GM21423 (cell line): ENCODE results near the gene VWA5B2.
"Not testable (repeated sequence)": the region's sequence is repeated elsewhere in the genome, so short reads cannot be mapped to it uniquely, and the experiment has no call there.

Source experiments
- ATAC-seq: cut with Tn5 transposase; IDR thresholded peaks from one replicate; pipeline ENCODE4 v1.9.1; 2021; ENCODE audit warnings: mild to moderate bottlenecking, moderate library complexity; ENCODE audit not compliant: unreplicated experiment

Gene VWA5B2

GRCh38 chr3:184241141-184241446 lies 11.7 kb downstream of the VWA5B2 start:
- no peak for ATAC-seq

GRCh38 chr3:184241447-184242296 lies 12.3 kb downstream of the VWA5B2 start:
- ATAC-seq, result no peak

DNA sequence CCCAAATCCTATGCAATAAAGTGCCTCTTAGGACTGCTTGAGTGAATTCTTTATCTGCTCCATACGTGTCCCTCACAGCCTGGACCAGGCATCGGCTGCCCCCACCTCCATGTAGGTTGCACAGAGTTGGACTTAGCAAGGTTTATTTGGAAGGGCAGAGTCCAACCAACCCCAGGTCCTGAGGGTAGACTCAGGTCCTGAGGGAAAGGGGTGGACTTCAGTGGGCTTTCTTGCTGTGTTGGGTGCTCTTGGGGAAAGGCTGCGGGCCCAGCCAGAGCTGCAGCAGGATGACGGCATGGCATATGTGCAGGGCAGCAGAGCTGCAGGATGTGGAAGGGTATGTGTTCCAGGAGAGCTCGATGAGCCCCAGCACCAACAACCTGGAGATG lies 12.9 kb downstream of the VWA5B2 start:
- ATAC-seq, result no peak

DNA sequence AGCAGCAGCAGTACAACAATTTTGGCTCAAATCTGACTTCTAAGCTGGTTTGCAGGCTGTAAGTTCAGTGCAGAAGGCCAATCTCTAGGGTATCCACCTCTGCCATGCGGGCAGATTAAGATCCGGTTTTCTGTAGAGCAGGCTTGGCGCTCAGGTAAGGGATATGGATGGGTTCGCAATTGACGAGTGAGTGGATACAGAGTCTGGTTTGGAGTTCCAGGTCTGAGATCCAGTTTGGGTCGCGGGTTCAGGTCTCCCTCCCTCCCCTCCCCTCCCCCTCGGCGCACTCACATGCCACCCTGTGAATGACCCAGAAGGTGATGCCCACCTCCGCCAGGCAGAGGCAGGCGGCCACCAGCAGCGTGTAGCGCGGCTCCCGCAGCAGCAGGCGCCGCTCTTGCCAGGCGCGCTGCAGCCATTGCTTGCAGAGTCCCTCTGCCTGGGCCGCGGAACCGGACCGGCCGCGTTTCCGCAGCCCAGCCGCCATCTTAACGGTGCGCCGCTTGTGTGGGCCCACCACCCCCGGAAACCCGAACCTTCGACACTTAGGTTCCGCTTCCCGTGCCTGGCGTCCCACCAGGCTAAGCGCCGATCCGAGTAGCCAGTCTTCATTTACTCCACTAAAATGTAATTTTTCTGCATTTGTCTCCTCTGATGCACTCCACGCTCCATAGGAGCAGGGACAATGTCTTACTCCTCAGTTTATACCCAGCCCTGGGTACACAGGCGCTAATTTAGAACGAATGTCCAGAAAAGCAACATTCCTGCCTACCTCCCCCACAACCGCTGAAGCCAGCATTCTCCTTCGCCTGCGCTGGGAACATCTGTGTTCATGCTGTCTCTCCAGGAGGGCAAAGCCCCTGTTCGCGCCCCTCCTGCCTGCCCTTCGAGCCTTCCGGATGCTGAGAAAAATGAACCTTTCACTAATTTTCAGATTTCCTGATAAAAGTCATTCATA lies 19.3 kb downstream of the VWA5B2 start, which contains the start of gene ALG3:
Gene ALG3, minus strand, starts transcription at position 509 of the 958 bp plus-strand sequence. Its CDS starts 22 bp downstream, at position 487.
- ATAC-seq, result peak; percentile 46

GRCh38 chr3:184249412-184250166 lies 20.2 kb downstream of the VWA5B2 start, which contains the start of gene EEF1AKMT4:
TSS of gene EEF1AKMT4 (plus strand) at chr3:184249672. CDS start at chr3:184249695, 23 bp downstream.
- ATAC-seq, result peak; percentile 89

DNA sequence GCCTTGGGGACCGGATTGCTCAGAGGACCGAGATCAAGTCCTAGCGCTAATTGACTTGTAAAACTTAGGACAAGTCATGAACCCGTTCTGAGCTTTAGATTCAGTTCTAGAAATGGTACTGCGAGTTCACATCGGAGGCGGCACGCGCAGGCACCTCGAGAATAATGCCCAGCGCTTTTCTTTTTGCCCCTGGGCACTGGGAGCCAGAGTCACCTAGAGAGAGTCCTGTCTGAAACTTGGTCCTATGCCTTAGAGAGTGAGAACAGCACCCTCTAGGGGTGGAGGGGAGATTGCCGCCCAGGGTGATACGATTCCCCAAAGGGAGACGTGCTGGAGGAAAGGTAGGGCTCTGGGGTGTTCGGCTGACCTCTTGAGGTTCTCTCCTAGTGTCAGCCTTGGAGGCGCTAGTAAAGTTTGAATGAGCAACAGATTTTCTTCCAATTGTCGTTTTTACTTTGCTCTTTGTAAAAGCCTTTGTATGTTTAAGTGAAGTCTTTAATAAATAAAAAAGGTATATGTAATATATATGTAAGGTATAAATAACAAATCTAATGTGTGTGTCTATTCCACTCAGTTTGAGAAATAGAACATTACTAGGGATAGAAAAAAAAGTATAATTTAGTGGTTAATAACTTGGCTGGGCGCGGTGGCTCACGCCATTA lies 20.9 kb downstream of the VWA5B2 start:
- ATAC-seq, result peak; percentile 61

GRCh38 chr3:184255291-184256039 lies 26.1 kb downstream of the VWA5B2 start:
- ATAC-seq, result no peak

DNA sequence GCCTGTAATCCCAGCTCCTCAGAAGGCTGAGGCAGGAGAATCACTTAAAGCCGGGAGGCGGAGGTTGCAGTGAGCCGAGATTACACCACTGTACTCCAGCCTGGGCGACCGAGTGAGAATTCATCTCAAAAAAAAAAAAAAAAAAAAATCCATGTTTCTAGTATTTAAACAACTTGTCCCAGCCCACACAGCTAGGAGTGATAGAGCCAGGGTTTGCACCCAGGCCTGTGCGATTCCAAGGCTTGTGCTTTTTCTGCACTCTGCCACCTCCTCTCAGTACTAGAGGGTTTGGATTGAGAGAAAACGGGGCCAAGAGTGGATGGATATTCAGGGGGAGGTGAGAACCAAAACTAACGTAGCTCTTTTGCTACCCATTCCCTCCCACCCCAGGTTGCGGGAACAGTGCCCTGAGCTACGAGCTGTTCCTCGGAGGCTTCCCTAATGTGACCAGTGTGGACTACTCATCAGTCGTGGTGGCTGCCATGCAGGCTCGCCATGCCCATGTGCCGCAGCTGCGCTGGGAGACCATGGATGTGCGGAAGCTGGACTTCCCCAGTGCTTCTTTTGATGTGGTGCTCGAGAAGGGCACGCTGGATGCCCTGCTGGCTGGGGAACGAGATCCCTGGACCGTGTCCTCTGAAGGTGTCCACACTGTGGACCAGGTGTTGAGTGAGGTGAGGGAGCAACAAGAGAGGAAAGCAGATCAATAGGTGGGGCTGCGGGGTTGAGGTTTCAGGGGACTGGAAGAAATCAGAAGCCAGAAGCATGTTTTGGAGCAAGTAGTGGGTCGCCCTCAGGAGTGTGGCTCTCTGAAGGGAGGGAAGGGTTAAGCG lies 27.9 kb downstream of the VWA5B2 start:
- no peak for ATAC-seq

GRCh38 chr3:184258926-184259325 lies 29.5 kb downstream of the VWA5B2 start:
- ATAC-seq, result no peak

DNA sequence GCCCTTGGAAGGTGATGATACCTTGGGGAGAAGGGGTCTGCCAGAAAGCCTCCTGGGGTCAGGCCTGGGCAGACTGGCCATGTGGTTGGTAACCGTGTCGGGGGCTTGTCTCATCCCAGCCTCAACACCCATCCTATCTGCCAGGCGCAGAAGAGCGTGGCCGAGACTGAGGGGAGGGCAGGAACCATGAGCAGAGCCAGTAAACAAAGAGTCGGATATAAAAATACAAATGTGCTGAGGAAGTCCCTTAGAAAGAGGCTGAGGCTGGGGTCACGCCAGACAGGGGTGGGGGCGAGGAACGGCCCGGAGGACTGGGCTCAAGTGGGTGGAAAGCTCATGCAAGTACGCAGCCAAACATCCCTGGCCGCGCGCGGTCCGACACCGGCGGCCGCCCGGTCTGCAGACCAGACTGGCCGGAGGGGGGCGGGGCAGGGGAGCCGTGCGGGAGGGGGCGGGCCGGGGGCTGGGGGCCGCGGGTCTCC lies 30.1 kb downstream of the VWA5B2 start:
- ATAC-seq, result no peak

DNA sequence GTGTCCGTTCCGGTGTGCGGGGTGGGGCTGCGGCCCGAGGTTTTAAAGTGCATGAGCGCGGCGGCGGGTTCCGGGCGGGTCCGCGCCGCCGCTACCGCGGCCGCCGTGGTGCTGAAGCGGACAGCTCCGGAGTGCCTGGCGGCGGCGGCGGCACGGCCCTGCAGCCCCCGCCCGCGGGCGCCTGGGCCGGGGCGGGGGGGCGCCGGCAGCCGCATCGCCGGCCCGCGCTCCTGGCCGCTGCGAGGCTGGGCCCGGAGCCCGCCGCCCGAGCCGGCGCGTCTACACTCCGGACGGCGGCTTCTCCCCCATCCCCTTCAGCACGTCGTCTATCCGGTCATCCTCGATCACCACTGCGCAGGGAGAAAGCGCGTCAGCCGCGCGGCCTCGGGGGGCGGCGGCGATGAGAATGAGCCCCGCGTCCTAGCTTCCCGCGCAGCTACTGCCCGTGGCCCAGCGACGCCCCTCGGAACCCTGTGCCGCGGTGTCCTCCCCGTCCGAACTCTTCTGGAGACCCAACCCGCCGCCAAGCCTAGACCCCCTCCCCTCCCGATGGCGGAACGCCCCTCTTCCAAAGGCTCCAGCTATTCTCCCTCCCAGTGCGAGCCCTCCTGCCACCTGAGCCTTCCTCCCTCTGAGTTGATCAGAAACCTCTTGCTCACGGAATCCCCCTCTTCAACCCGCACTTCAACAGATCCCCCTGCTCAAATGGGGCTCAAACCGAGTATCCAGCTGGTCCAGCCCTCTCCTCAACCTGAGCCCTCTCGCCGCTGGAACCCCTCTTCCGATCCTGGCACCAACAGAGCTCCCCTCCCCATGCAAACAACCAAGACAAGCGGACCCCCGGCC lies 30.7 kb downstream of the VWA5B2 start:
- no peak for ATAC-seq

GRCh38 chr3:184260724-184261269 lies 31.4 kb downstream of the VWA5B2 start:
- ATAC-seq, result no peak

DNA sequence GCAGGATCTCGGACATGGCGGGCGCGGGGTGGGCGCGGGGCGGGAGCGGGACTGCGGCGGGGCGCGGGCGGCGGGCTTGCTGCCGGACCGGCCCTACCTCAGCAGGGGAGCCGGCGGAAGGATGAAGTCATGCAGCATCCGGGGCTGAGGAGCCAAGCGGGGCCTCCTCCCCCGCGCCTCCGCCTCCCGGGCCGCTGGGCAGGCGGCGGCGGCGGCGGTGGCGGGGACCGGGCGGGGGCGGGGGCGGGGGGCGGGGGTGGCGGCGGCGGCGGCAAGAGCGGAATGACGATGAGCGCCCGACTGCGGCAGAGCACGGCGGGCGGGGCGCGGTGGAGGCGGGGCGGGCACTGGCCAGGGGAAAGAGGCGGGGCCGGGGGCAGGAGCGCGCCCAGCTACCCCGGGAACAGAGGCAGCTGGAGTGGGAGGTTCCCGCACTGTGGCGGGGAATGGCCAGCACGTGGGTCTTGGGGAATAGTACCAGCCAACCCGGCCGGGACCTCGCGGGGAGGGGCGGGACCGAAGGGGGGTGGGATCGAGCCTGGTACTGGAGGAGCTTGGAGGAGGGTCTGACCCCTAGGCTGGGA lies 32.0 kb downstream of the VWA5B2 start, which contains the start of gene CAMK2N2:
Gene CAMK2N2, minus strand, starts transcription at position 284 of the 584 bp plus-strand sequence. Its CDS starts 268 bp downstream, at position 16.
- ATAC-seq, result no peak

DNA sequence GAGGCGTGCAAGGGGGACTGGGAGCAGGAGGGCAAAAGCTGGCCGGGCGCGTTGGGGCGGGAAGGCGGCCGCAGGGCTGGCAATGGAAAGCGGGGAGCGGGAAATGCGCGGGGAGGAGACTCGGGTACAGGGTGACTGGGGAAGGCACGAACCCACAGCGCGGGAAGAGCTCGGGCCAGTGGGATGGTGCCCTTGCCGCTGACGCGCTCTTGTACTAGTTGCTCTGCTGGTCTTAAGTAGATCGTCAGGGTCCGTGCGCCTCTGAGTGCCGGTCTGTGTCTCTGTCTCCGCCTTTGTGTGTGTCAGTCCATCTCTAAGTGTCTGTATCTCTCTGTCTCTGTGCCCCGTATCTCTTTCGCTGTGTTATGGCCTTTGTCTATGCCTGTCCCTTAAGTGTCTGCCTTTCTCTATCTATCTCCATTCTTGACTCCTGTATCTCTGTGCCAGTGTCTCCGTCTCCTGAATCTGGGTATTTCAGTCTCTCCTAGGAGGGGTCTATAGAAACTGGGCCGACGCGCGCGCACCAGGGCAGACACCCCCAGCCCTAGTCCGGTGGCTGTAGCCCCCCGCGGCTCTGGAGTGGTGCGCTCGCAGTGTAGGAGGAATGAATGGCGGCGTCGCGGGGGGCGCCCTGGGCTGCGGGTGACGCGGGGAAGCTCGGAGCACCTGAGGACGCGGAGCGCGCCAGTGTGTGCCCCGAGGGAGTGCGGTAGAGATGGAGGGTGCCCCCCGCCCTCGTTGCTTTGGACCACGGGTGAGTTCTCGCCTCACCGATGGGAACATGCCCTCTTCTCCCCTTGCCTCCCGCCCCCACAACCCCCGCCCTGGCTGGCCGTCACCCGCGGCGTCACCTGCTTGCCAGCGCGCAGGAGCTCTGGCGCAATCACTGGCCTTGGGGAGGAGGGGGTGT lies 32.7 kb downstream of the VWA5B2 start:
- ATAC-seq, result no peak

- ATAC-seq, result no peak
These were observed 33.4 kb downstream of the VWA5B2 start for GRCh38 chr3:184262764-184263179.

DNA sequence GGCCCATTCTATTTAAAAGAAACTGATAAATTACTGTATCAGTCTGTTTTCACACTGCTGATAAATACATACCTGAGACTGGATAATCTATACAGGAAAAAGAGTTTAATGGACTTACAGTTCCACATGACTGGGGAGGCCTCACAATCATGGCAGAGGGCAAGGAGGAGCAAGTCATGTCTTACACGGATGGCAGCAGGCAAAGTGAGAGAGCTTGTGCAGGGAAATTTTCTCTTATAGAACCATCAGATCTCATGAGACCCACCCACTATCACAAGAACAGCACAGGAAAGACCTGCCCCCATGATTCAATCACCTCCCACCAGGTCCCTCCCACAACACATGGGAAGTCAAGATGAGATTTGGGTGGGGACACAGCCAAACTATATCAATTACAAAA lies 37.9 kb downstream of the VWA5B2 start:
- not testable (repeated sequence) for ATAC-seq
